ENCODE measurements around the gene UBASH3A.

The UBASH3A gene

GRCh38 chr21:42412636-42412933, 8.9 kb downstream of the UBASH3A start:
- DNase-seq (ENCODE audit: extremely low read depth, low read depth) = no peak
- no peak for TF ChIP-seq CTCF (IDR thresholded peaks at IDR 0.05; ENCODE audit: low read depth, low read length)

GRCh38 chr21:42413093-42413492, 9.4 kb downstream of the UBASH3A start:
- TF ChIP-seq CTCF (IDR thresholded peaks at IDR 0.05; ENCODE audit: low read depth, low read length) = no peak
- DNase-seq (ENCODE audit: extremely low read depth, low read depth) = no peak

- TF ChIP-seq CTCF (IDR thresholded peaks at IDR 0.05; ENCODE audit: low read depth, low read length) = no peak
- no peak for DNase-seq (ENCODE audit: extremely low read depth, low read depth)
Measured at GRCh38 chr21:42413500-42413899, 9.8 kb downstream of the UBASH3A start.

GRCh38 chr21:42414066-42414465, 10.4 kb downstream of the UBASH3A start:
- TF ChIP-seq CTCF (IDR thresholded peaks at IDR 0.05; ENCODE audit: low read depth, low read length) = no peak

GRCh38 chr21:42414553-42414927, 10.8 kb downstream of the UBASH3A start:
- no peak for TF ChIP-seq CTCF (IDR thresholded peaks at IDR 0.05; ENCODE audit: low read depth, low read length)
- DNase-seq (ENCODE audit: extremely low read depth, low read depth) = no peak

More at GRCh38 chr21:42414066-42414465, 10.4 kb downstream of the UBASH3A start:
- no peak for DNase-seq (ENCODE audit: extremely low read depth, low read depth)

GRCh38 chr21:42414928-42415769, 11.4 kb downstream of the UBASH3A start:
- no peak for TF ChIP-seq CTCF (IDR thresholded peaks at IDR 0.05; ENCODE audit: low read depth, low read length)
- no peak for DNase-seq (ENCODE audit: extremely low read depth, low read depth)

GRCh38 chr21:42417533-42417932, 13.8 kb downstream of the UBASH3A start:
- no peak for DNase-seq (ENCODE audit: extremely low read depth, low read depth)
- no peak for TF ChIP-seq CTCF (IDR thresholded peaks at IDR 0.05; ENCODE audit: low read depth, low read length)

Data from AG09319 (cell line).